ENCODE results near the gene SYT17.

SYT17 gene

GRCh38 chr16:19315889-19316433, 147.9 kb downstream of the SYT17 start:
- intact Hi-C loops (cut with DNase I), result no loop called here
- no peak for DNase-seq

GRCh38 chr16:19316846-19317245, 148.8 kb downstream of the SYT17 start:
- no peak for DNase-seq
- intact Hi-C loops (cut with DNase I), result no loop called here

Data from head of caudate nucleus (tissue), 42 donors.